Activated T-cell treated with anti-CD3 and anti-CD28 coated beads for 48 hours (primary cell): ENCODE measurements around the gene NHEJ1.

ENCODE experiments used
- DNase-seq: peaks from one replicate; pipeline ENCODE4 v3.0.0-alpha.2; 2020; ENCODE audit warnings: low read depth

NHEJ1 gene

DNA sequence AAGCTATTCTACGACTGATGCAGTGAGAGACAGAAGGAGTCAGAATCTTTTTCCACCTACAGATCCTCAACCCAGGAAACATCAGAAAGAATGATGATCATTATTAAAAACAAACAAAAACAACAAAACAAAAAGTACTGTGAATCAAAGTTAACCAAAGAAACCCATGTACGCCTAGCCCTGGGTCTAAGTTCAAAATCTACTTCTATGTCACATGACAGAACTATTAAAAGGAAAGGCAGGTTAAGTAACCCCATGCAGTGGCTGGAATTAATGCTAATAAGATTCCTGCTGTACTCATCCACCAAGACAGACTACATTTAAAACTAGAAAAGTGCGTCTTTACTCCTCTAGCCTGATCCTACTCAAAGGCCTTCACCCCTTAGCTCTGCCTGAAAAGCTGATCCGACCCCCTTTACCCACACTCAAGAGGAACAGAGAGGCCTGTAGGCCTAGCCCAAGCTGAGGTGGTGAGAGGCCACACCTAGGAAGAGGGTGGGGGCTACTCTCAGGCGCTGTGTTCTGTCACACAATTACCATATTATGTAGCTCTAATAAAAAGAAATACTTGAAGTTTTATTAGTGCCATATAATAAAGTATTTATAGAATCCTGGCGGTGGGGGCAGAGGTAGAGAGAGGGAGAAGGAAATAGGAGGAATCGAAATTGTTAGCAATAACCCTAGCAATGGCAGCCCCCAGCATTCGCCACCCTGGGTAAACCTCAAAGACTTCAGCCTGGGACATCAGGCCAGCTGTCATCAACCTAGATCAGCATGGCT, 37.1 kb downstream of the NHEJ1 start:
- DNase-seq, result no peak

DNA sequence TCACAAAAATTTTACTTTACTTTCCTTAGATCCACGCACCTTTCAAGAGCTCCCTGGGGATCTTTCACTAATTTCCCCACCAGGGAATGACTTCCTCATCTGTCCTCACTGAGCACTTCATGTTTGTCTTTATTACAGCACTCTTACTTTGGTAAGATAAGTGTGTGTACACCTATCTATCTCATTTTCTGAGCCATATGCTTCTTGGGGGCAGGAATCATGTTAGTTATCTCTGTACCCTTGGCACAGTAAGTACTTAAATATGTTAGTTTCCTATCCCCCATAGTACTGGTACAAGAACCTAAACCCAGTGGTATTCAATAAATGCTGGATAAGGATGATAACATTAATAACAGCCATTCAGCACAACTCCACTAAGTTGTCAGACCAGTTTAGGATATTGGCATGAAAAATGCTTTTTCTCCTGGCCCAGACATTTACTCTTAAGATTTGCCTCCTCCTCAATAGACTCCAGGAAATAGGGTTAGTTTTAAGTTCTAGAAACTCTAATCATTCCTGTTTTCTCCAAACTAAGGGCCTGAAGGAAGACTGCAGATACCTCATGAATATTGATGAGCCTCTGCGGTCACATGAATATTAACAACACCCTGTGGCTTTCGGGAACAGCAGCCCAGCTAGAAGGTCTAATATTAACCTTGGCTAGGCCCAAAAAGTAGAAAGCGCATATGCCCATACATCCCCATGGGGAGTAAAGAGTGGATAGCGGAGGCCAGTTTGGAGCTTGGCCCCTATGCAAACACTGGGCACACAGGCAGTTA, 38.2 kb downstream of the NHEJ1 start:
- DNase-seq, result no peak

DNA sequence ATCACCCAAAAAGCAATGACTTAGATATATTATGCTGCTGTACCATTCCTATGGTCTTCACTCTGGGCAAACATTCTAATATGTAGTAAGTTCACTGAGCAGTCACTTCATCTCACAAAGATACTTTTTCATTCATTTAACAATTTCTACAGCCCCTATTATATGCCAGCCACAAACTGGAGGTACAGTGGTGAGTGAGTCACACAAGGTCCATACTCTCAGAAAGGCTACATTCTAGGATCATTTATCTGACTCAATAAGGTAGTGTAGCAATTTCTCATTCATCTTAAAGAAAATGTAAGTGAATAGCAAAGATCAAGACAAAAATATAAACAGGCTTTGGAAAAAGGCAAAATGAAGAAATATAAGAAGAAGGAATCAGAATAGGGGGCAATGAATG, 40.5 kb downstream of the NHEJ1 start:
- no peak for DNase-seq

- peak; percentile 48 for DNase-seq
Observed at GRCh38 chr2:219119422-219120043, 41.1 kb downstream of the NHEJ1 start.

DNA sequence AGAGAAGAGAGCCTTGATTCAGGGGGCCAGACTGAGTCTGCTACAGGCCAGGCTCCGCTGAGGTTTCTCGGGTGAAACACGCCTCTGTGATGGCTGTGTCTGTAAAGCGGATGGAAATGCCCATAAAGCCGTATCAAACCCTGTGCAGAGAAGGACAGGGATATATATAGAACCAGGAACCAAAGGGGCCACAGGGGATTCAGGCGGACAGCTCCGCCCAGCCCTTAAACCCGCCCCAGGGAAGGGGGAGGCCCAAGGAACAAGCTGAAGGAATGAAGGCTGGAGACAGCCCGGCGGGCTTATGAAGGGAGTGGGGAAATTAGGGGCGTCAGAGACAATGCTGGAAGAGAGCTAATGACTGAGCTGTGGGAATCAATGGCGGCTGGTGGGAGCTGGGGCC, 42.1 kb downstream of the NHEJ1 start:
- DNase-seq, result no peak

DNA sequence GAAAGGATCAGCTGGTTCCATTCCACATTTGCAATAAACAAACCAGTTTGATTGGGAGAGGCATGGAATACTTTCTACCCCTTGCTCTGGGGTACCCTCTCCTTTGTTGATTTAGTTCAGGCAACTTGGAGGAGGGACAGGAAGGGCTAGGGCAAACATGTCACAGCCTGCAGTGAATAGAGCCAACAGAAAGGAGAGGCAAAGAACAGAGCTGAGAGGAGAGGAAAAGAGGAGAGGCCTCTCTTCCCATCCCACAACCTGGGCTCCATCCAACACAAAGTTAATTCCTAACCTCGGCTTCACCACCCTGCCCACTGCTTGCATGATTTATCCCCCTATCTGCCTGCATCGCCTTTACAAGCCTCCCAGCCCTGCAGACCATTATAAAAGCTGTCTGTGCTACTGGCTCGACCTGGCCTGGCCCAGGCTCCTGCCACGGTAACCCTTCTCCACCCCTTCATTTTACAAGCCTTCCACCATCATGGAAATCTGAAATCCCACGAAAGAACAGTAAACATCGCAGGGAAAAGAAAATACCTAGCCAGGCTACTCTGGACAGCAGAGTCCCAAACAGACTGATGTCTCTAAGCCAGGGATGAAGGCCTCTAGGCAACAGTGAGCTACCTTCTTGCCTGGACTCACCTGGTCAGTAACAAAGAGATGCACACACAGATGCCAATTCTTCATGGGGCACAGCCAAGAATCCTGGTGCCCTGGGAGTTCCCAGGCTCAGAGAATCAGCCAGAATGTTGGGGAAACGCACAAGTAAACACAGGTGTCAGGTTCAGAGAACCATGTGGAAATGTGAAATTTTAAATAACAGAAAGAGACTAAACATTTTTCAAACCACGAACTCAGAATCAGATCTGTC, 43.6 kb downstream of the NHEJ1 start:
- DNase-seq, result no peak

- no peak for DNase-seq
Observed at GRCh38 chr2:219112651-219113338, 47.8 kb downstream of the NHEJ1 start.

GRCh38 chr2:219112062-219112406, 48.6 kb downstream of the NHEJ1 start:
- no peak for DNase-seq

- no peak for DNase-seq
Observed at GRCh38 chr2:219111375-219112061, 49.1 kb downstream of the NHEJ1 start.

DNA sequence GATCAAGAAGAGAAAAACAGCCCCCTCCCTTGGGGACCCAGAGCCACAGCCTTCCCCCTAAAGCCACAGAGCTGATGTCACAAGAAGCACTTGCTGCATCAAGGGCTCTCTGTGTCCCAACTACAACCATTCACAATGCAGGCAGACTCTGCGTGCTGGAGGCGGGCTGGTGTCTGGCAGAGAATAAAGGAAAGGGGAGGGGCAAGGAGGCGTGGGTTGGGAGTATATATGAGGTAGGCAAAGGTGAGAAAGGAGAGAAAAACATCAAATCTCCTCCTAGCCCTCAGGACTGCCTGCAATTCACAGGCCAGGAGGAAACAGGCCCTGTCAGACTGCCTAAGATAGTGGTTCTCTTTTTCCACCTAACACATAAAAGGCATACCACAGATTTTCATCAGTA, 51.1 kb downstream of the NHEJ1 start:
- DNase-seq, result peak; percentile 37

DNA sequence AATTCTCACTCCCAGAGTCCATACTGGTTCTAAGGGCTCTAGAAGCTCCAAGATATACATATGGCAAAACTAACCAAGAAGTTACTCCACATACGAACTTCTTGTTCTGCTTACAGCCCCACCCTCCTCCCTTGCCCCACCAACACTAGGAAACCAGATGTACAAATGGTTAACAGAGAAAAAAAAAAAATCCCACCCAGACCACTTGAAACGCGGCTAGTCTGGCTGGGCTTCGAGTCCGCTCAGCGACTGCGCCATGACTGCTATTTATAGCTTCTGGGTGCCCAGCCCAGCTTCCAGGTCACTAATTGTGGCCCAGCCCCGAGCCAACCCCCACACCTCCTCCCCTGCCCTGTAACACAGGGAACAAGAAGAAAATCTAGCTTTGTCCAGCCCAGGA, 52.9 kb downstream of the NHEJ1 start:
- DNase-seq, result no peak

- DNase-seq, result no peak
Observed at GRCh38 chr2:219106251-219106650, 54.4 kb downstream of the NHEJ1 start.

DNA sequence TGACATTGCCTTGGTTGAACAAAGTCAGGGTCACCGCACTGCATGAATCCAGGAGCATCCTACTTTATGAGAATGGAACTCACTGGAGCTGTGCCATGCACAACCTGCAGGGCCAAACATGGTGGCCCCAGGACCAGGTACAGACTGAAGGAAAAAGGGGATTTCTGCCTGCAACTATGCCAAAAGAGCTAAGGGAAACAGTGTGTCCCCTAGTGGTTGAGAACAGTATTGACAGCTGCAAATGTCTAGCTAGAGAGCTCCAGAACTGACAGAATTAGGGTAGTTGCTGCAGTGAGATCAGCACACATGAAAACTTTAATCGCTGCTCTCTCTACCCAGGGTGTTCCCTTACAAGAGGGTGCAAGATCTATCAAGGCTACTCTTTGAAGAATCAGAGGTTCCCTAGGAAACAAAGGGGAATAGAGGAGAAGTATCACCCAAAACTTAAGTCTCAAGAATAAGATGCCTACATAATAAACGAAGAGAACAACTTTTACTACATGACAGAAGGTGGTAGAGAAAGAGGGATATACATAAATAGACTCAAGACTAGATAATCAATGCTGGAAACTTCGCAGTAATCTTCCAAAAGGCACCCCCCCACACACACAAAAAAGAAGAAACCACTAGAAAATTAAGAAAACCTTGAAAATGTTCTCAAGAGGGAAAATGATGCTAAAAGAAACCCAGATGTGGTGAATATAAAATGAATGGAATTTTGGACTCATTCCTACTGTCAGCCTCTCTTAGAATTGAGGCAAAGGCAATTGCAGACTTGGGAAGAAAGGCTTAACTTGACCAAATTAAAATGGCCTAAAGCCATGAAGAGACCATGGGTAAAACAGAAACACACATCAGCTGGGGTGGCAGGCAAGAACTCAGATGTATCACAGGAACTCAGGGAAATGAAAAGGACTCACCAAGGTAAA, 56.2 kb downstream of the NHEJ1 start:
- no peak for DNase-seq

GRCh38 chr2:219099329-219099728, 61.3 kb downstream of the NHEJ1 start:
- DNase-seq, result no peak

DNA sequence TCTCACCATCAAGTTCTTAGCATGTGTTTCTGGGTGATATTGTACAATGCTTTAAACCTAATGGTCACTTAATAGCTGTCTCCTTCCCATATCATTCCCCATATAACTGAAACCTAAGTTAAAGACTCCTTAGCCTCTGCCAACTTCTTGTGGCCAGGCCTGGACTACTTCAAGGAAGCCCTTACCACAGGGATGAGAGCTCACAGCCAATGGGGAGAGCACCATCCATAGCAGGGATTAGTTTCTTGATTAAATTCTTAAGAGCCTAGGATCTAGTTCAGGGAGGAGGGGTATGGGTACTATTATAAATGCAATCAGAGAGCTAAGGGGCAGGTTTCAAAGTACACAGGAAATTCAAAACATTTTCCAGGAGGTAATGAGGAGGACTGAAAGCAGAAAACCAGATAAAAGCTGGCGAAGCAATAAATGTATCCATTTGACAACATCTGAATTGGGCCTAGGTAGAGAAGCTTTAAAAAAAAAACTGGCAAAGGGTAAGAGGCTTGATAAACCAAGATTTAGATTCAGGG, 65.1 kb downstream of the NHEJ1 start:
- DNase-seq, result no peak

DNA sequence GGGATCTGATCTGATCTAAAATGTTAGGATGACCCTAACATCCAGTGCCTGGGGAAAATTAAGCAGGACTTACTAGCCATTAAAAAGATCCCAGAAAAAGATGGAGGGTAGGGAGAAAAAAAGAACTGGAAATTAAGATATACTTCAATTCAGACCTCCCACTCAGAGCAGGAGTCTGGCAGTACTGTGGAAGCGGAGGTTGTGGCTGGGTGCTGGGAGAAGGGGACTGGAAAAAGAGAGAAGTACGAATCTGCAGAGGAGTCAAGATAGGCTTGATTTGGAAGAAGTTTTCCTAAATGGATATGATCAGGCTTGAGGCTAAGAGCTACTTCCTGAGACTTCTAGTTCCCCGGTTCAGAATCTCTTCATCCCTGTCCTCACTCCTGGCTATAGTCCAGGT, 66.4 kb downstream of the NHEJ1 start:
- DNase-seq, result no peak

DNA sequence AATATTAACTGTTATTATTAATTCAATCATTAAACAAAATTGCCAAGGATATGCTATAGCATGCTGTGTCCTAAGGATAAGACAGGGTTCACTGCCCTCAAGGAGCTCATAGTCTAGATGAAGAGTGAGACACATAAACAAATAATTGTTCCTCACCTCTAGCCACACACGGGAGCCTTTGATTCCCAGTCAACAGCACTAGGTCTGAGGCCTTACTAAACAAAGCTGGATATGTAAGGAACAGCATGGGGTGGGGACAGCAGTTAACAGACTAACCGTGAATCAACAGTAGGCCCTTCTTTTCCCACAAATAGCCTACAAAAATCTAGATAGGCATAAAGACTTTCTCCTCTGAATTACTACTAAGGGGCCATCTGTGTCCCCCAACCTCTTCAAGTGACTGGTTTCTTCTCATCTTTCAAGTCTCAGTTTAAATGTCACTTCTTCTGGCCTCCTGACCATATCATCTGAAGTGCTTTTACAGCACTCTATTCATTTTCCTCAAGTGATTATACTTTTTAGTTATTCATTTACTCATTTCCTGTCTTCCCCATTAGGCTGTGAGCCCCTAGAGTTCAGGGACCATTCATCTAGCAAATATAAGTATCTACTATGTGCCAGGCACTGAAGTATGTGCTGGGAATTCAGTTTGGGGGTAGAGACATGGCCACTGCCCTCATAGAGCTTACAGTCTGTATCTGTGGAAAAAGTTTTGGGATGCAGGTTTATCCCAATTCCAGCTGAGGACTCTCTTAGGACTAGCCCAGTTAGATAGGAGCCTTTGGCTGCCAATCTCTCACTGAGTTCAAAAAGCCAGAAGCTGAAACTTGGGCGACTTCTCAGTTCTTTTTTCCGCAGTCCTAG, 69.9 kb downstream of the NHEJ1 start:
- no peak for DNase-seq

DNA sequence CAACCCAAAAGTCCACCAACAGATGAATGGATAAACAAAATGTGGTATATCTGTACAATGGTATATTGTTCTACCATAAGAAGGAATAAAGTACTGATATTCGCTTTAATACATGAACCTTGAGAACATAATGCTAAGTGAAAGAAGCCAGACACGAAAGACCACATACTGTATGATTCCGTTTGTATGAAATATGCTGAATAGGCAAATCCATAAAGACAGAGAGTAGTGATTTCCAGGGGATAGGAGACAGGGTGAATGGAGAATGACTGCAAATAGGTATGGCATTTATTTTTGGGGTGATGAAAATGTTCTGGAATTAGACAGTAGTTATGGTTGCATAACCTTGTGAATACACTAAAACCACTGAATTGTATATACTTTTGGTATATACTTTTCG, 71.3 kb downstream of the NHEJ1 start:
- DNase-seq, result no peak

- DNase-seq, result no peak
Observed at GRCh38 chr2:219087848-219088247, 72.8 kb downstream of the NHEJ1 start.
